ENCODE data around the gene FBXO47.

Gene FBXO47

GRCh38 chr17:38906460-38907228 is 60.6 kb downstream of the FBXO47 start:
- no peak for DNase-seq (ENCODE audit: low read depth in 2 of 2, low spot score in 1 of 2)

GRCh38 chr17:38905375-38905774 is 61.8 kb downstream of the FBXO47 start:
- no peak for DNase-seq (ENCODE audit: low read depth in 2 of 2, low spot score in 1 of 2)

- no peak for DNase-seq (ENCODE audit: low read depth in 2 of 2, low spot score in 1 of 2)
These were observed 62.3 kb downstream of the FBXO47 start for GRCh38 chr17:38904892-38905291.

- DNase-seq (ENCODE audit: low read depth in 2 of 2, low spot score in 1 of 2) = no peak
These were observed 63.8 kb downstream of the FBXO47 start for GRCh38 chr17:38903404-38903803.

GRCh38 chr17:38900978-38901656 is 66.1 kb downstream of the FBXO47 start:
- peak in 1 of 2 donors; percentile 29 for DNase-seq (ENCODE audit: low read depth in 2 of 2, low spot score in 1 of 2)

GRCh38 chr17:38899421-38899820 is 67.8 kb downstream of the FBXO47 start:
- DNase-seq (ENCODE audit: low read depth in 2 of 2, low spot score in 1 of 2) = no peak

GRCh38 chr17:38898812-38899348 is 68.3 kb downstream of the FBXO47 start:
- DNase-seq (ENCODE audit: low read depth in 2 of 2, low spot score in 1 of 2) = peak; percentile 75 to 89

GRCh38 chr17:38898291-38898679 is 68.9 kb downstream of the FBXO47 start:
- no peak for DNase-seq (ENCODE audit: low read depth in 2 of 2, low spot score in 1 of 2)

GRCh38 chr17:38897671-38898290 is 69.4 kb downstream of the FBXO47 start:
- DNase-seq (ENCODE audit: low read depth in 2 of 2, low spot score in 1 of 2) = no peak

- DNase-seq (ENCODE audit: low read depth in 2 of 2, low spot score in 1 of 2) = no peak
These were observed 70.0 kb downstream of the FBXO47 start for GRCh38 chr17:38897176-38897575.

- no peak for DNase-seq (ENCODE audit: low read depth in 2 of 2, low spot score in 1 of 2)
These were observed 70.8 kb downstream of the FBXO47 start for GRCh38 chr17:38896346-38896954.

- DNase-seq (ENCODE audit: low read depth in 2 of 2, low spot score in 1 of 2) = no peak
These were observed 72.9 kb downstream of the FBXO47 start for GRCh38 chr17:38894276-38894675.

- DNase-seq (ENCODE audit: low read depth in 2 of 2, low spot score in 1 of 2) = no peak
These were observed 73.6 kb downstream of the FBXO47 start for GRCh38 chr17:38893607-38894006.

GRCh38 chr17:38893113-38893512 is 74.1 kb downstream of the FBXO47 start:
- no peak for DNase-seq (ENCODE audit: low read depth in 2 of 2, low spot score in 1 of 2)

- no peak for DNase-seq (ENCODE audit: low read depth in 2 of 2, low spot score in 1 of 2)
These were observed 74.6 kb downstream of the FBXO47 start for GRCh38 chr17:38892620-38893019.

GRCh38 chr17:38892083-38892482 is 75.1 kb downstream of the FBXO47 start:
- no peak for DNase-seq (ENCODE audit: low read depth in 2 of 2, low spot score in 1 of 2)

GRCh38 chr17:38891441-38891840 is 75.8 kb downstream of the FBXO47 start:
- no peak for DNase-seq (ENCODE audit: low read depth in 2 of 2, low spot score in 1 of 2)

- no peak for DNase-seq (ENCODE audit: low read depth in 2 of 2, low spot score in 1 of 2)
These were observed 76.8 kb downstream of the FBXO47 start for GRCh38 chr17:38890410-38890746.

GRCh38 chr17:38889745-38890409 is 77.3 kb downstream of the FBXO47 start:
- no peak for DNase-seq (ENCODE audit: low read depth in 2 of 2, low spot score in 1 of 2)

- DNase-seq (ENCODE audit: low read depth in 2 of 2, low spot score in 1 of 2) = no peak
These were observed 78.4 kb downstream of the FBXO47 start for GRCh38 chr17:38888842-38889241.

- no peak for DNase-seq (ENCODE audit: low read depth in 2 of 2, low spot score in 1 of 2)
These were observed 80.6 kb downstream of the FBXO47 start for GRCh38 chr17:38886643-38887010.

Measured in stimulated activated CD8-positive, alpha-beta memory T cell treated with anti-CD3 and anti-CD28 coated beads, Interleukin-4, amount 100 ng/mL, for 4 hours (primary cell).